K562 (cell line): Measurements from ENCODE around the gene MET. TPM values are rescaled to one million over a fixed set of nuclear protein-coding genes. Genes with fewer than 3 reads are reported as not detected.
A peak's percentile ranks its signal among the peaks of the same experiment; 100 is the strongest.

ENCODE experiments used
- ATF7 ChIP-seq: fragments of 450-650 bp; IDR thresholded peaks from 2 replicates; pipeline ENCODE4 v1.7.1; 2014; ENCODE audit warnings: mild to moderate bottlenecking, moderate library complexity
- CEBPG ChIP-seq, 3 experiments: fragments of 200-800 bp in 1 of 3; sonication (Bioruptor generic) in 1 of 3; sonication (generic) in 1 of 3; formaldehyde crosslinking in 1 of 3; IDR thresholded peaks in 2 of 3; conservative IDR thresholded peaks in 1 of 3; 2 replicates each; pipeline versions ENCODE4 v1.6.1 to v1.8.0; 2016 to 2022; ENCODE audit warnings: missing compliant biosample characterization in 2 of 3, missing genetic modification characterization in 2 of 3, mild to moderate bottlenecking in 1 of 3, missing genetic modification reagents in 1 of 3
- DMBX1 ChIP-seq: fragments of 250-450 bp; sonication (Bioruptor Pico); IDR thresholded peaks from 2 replicates; pipeline ENCODE4 v1.8.0; 2022; ENCODE audit warnings: inconsistent platforms, mild to moderate bottlenecking, moderate library complexity, borderline replicate concordance
- KDM1A ChIP-seq, 2 experiments: fragments of 450-650 bp; IDR thresholded peaks; 2 replicates each; pipeline ENCODE4 v1.6.1; 2016; ENCODE audit warnings: mild to moderate bottlenecking in 2 of 2
- NRF1 ChIP-seq, 2 experiments: fragments of 450-650 bp; IDR thresholded peaks in 1 of 2; conservative IDR thresholded peaks in 1 of 2; 2 replicates each; pipeline ENCODE4 v1.6.1; 2014; ENCODE audit warnings: mild to moderate bottlenecking in 2 of 2
- PRDM10 ChIP-seq: fragments of 450-650 bp; IDR thresholded peaks from 2 replicates; pipeline ENCODE4 v1.6.1; 2018; ENCODE audit not compliant: partially characterized antibody
- PREB ChIP-seq: sonication (generic); formaldehyde crosslinking; IDR thresholded peaks from 2 replicates; pipeline ENCODE4 v1.8.1; 2023; ENCODE audit warnings: mild to moderate bottlenecking, missing genetic modification reagents
- SPI1 ChIP-seq: IDR thresholded peaks from 2 replicates; pipeline ENCODE4 v1.6.1; 2011; ENCODE audit warnings: low read depth, low read length, control low read depth, borderline replicate concordance
- TFAP4 ChIP-seq: sonication (generic); formaldehyde crosslinking; IDR thresholded peaks from 2 replicates; pipeline ENCODE4 v1.8.0; 2022; ENCODE audit warnings: missing genetic modification reagents, mild to moderate bottlenecking, moderate library complexity, borderline replicate concordance
- TSHZ1 ChIP-seq: fragments of 250-450 bp; sonication (Bioruptor Pico); IDR thresholded peaks from 2 replicates; pipeline ENCODE4 v1.4.0; 2020; ENCODE audit warnings: mild to moderate bottlenecking, moderate library complexity
- UBTF ChIP-seq, 2 experiments: IDR thresholded peaks; 2 replicates each; pipeline ENCODE4 v1.6.1; 2012; ENCODE audit warnings: improper control_type of control experiment in 2 of 2, low read depth in 2 of 2, low read length in 2 of 2, borderline replicate concordance in 1 of 2
- ZFP1 ChIP-seq: fragments of 450-650 bp; formaldehyde crosslinking; IDR thresholded peaks from 2 replicates; pipeline ENCODE4 v1.4.0; 2020; ENCODE audit warnings: mild to moderate bottlenecking, mixed read lengths
- ZNF232 ChIP-seq: sonication (generic); formaldehyde crosslinking; IDR thresholded peaks from 2 replicates; pipeline ENCODE4 v1.8.0; 2022; ENCODE audit warnings: mild to moderate bottlenecking, missing genetic modification reagents
- polyA plus RNA-seq, 8 experiments: library from polyadenylated mRNA; depleted of rRNA in 4 of 8; stranded (reverse) in 5 of 8; unstranded in 3 of 8; fragments of >200 nt; fragmentation: Nextera tagmentation in 2 of 8; fragmentation: Illumina TruSeq in 1 of 8; extraction: Ambion mirVana in 2 of 8; extraction: Trizol in 1 of 8; gene quantifications; 2 replicates each; pipeline versions ENCODE4 v1.2.1 to v1.2.3, GENCODE V29; 2011 to 2014; ENCODE audit warnings: inconsistent platforms in 1 of 8, missing spikeins in 1 of 8
- total RNA-seq, 7 experiments: library from RNA; depleted of rRNA in 6 of 7; stranded (reverse); fragments of >200 nt in 6 of 7; fragmentation: Illumina TruSeq in 2 of 7; extraction: Trizol in 2 of 7; gene quantifications; 2 replicates each; pipeline versions ENCODE4 v1.2.1 to v1.2.3, GENCODE V29; 2011 to 2021; ENCODE audit warnings: low replicate concordance in 1 of 7

MET gene
- total and polyA plus RNA-seq, 9 of the 15 experiments (the other 6 are each of a cell fraction or from before 2014, with no cell fraction given), result 0.84 to 2.4 (median 1.1) TPM

GRCh38 chr7:116630932-116631671 is 40.9 kb upstream of the MET start (continued):
- TF ChIP-seq TFAP4 (CRISPR knock-in tag) (peak; percentile 96), CEBPG (CRISPR knock-in tag; IDR thresholded peaks at IDR 0.05) (peak; percentile 74), CEBPG (tag; conservative IDR thresholded peaks at IDR 0.05 in 1 of 2, IDR thresholded peaks at IDR 0.05 in 1 of 2) (peak; percentile 85 to 87), UBTF (IDR thresholded peaks at IDR 0.05; ENCODE audit: borderline replicate concordance in 1 of 2, low read depth in 2 of 2, low read length in 2 of 2) (peak in 1 of 2 experiments; percentile 83; a peak in 1 of 4 replicates), TSHZ1 (CRISPR knock-in tag) (no peak), ZFP1 (CRISPR knock-in tag) (no peak), ZNF232 (CRISPR knock-in tag) (0 out of 2 replicates have a peak, but pooled peaks have one; percentile 41), NRF1 (conservative IDR thresholded peaks at IDR 0.05 in 1 of 2, IDR thresholded peaks at IDR 0.05 in 1 of 2) (peak in 1 of 2 experiments; percentile 55; a peak in 2 of 4 replicates), KDM1A (IDR thresholded peaks at IDR 0.05) (no peak), DMBX1 (CRISPR knock-in tag) (peak; percentile 43; the same call in 1 of the 2 replicates), SPI1 (peak; percentile 27; the same call in 1 of the 2 replicates), PREB (CRISPR knock-in tag) (no peak), ATF7 (peak; percentile 88), PRDM10 (peak; percentile 41)
